HepG2 (cell line): Measurements from ENCODE around the gene OSBPL5. TPM values are rescaled to one million over a fixed set of nuclear protein-coding genes. Genes with fewer than 3 reads are reported as not detected.

Experiments used
- ATAC-seq: fragments of 200-7000 bp; cut with Tn5 transposase; 3 replicates; pipeline ENCODE4 v1.9.1; 2020; ENCODE audit warnings: mild to moderate bottlenecking, moderate library complexity
- BruUV-seq: library from RNA; stranded (reverse); fragments of 400-500 nt; replicated peaks from 2 replicates; lab custom pipeline; 2021; lab: Mats Ljungman, UMichigan
- CTCF ChIA-PET: fragments of 300-600 bp; formaldehyde crosslinking; extraction: SDS; loops from one replicate; lab custom pipeline; 2021; ENCODE audit warnings: low total read pairs, inconsistent platforms, low intra/inter-chr PET ratio; lab: Yijun Ruan, JAX
- POLR2A ChIA-PET: fragments of 350-600 bp; sonication (Branson Sonifier 250); formaldehyde crosslinking; loops from one replicate; lab custom pipeline; 2020; ENCODE audit warnings: antibody characterized with exemption, inconsistent platforms; lab: Yijun Ruan, JAX
- DNase-seq: peaks from one replicate; pipeline ENCODE4 v3.0.0-alpha.2; 2015; ENCODE audit warnings: low spot score
- FAIRE-seq: peaks from 3 replicates; lab custom pipeline; 2011; peaks lifted over from hg19 to GRCh38; lab: Jason Lieb, UNC
- H2AFZ ChIP-seq: one replicate; pipeline ENCODE4 v1.6.1; 2011; ENCODE audit warnings: low read length, inconsistent platforms
- H3K27ac ChIP-seq: fragments of 300-600 bp; 3 replicates; pipeline ENCODE4 v1.8.0; 2011; ENCODE audit warnings: mixed run types, mild to moderate bottlenecking, mixed read lengths, low read length, inconsistent platforms; ENCODE audit not compliant: insufficient read depth; ENCODE audit errors: extremely low read length
- H3K27me3 ChIP-seq, 2 experiments: fragments of 200-600 bp in 1 of 2; 2 replicates in 1 of 2; 3 replicates in 1 of 2; pipeline versions ENCODE4 v1.6.0 to v1.8.0; 2011; ENCODE audit warnings: low read length in 2 of 2, mild to moderate bottlenecking in 2 of 2, moderate library complexity in 2 of 2, inconsistent platforms in 1 of 2; ENCODE audit not compliant: insufficient read depth in 2 of 2, control insufficient read depth in 1 of 2
- H3K36me3 ChIP-seq, 2 experiments: fragments of 200-600 bp in 1 of 2; replicated peaks in 1 of 2; 2 replicates in 1 of 2; 3 replicates in 1 of 2; pipeline versions ENCODE4 v1.5.1 to v1.8.0; 2011; ENCODE audit warnings: low read length in 2 of 2, inconsistent platforms in 1 of 2; ENCODE audit not compliant: insufficient read depth in 2 of 2, control insufficient read depth in 1 of 2
- H3K4me1 ChIP-seq: 2 replicates; pipeline ENCODE4 v1.5.1; 2012; ENCODE audit warnings: low read length, inconsistent platforms; ENCODE audit not compliant: insufficient read depth
- H3K4me2 ChIP-seq: 2 replicates; pipeline ENCODE4 v1.6.0; 2011; ENCODE audit warnings: low read depth, low read length, inconsistent platforms
- H3K4me3 ChIP-seq, 3 experiments: fragments of 200-600 bp in 1 of 3; sonication (generic), shearing (Covaris generic) in 1 of 3; replicated peaks in 1 of 3; 2 replicates each; pipeline ENCODE4 v1.5.1; 2011 to 2016; ENCODE audit warnings: low read length in 3 of 3, inconsistent platforms in 2 of 3, low read depth in 2 of 3, mild to moderate bottlenecking in 2 of 3, control low read depth in 1 of 3, mixed read lengths in 1 of 3; ENCODE audit not compliant: insufficient read depth in 1 of 3
- H3K79me2 ChIP-seq: one replicate; pipeline ENCODE4 v1.6.1; 2011; ENCODE audit warnings: low read length, inconsistent platforms; ENCODE audit not compliant: insufficient read depth
- H3K9ac ChIP-seq: 2 replicates; pipeline ENCODE4 v1.6.0; 2011; ENCODE audit warnings: mild to moderate bottlenecking, low read depth, low read length, inconsistent platforms; ENCODE audit not compliant: insufficient read depth
- H3K9me3 ChIP-seq: 2 replicates; pipeline ENCODE4 v1.5.1; 2012; ENCODE audit warnings: mild to moderate bottlenecking, low read length
- H4K20me1 ChIP-seq: 2 replicates; pipeline ENCODE4 v1.6.0; 2011; ENCODE audit warnings: inconsistent platforms, mild to moderate bottlenecking, low read length, moderate library complexity; ENCODE audit not compliant: insufficient read depth
- EP300 ChIP-seq, 3 experiments: sonication (generic) in 1 of 3; formaldehyde crosslinking in 1 of 3; IDR thresholded peaks; 2 replicates each; pipeline versions ENCODE4 v1.5.1 to v1.6.1; 2011 to 2020; ENCODE audit warnings: low read depth in 2 of 3, low read length in 2 of 3, borderline replicate concordance in 1 of 3, improper control_type of control experiment in 1 of 3, mild to moderate bottlenecking in 1 of 3, missing genetic modification reagents in 1 of 3, moderate library complexity in 1 of 3
- GTF2F1 ChIP-seq: fragments of 150-350 bp; IDR thresholded peaks from 2 replicates; pipeline ENCODE4 v1.6.1; 2014; ENCODE audit warnings: low read length
- GZF1 ChIP-seq: sonication (generic); formaldehyde crosslinking; IDR thresholded peaks from 2 replicates; pipeline ENCODE4 v1.5.1; 2020; ENCODE audit warnings: mild to moderate bottlenecking, missing genetic modification reagents
- HCFC1 ChIP-seq: fragments of 150-350 bp; IDR thresholded peaks from 2 replicates; pipeline ENCODE4 v1.6.1; 2014; ENCODE audit warnings: low read depth, low read length
- SRSF4 ChIP-seq: fragments of 200-400 bp; formaldehyde crosslinking; IDR thresholded peaks from one replicate; pipeline ENCODE4 v1.6.1; 2018; ENCODE audit warnings: mild to moderate bottlenecking, low read depth, low read length, moderate library complexity; ENCODE audit not compliant: poor library complexity, severe bottlenecking
- ZC3H13 ChIP-seq: sonication (generic); formaldehyde crosslinking; IDR thresholded peaks from 2 replicates; pipeline ENCODE4 v1.8.1; 2023; ENCODE audit warnings: mild to moderate bottlenecking, missing genetic modification reagents, moderate library complexity
- ZNF432 ChIP-seq: sonication (generic); formaldehyde crosslinking; IDR thresholded peaks from 2 replicates; pipeline ENCODE4 v1.5.0; 2020; ENCODE audit warnings: missing genetic modification reagents, mild to moderate bottlenecking, borderline replicate concordance
- ZNF709 ChIP-seq: sonication (generic); formaldehyde crosslinking; IDR thresholded peaks from 2 replicates; pipeline ENCODE4 v1.5.0; 2020; ENCODE audit warnings: mild to moderate bottlenecking, missing genetic modification reagents
- ZSCAN9 ChIP-seq: IDR thresholded peaks from 2 replicates; pipeline ENCODE4 v1.6.1; 2016; ENCODE audit warnings: borderline replicate concordance
- WGBS: methylation state at CpG from one replicate; pipeline ENCODE4 v1.1.6; 2017; ENCODE audit warnings: low lambda C conversion rate; 5-methylcytosine and 5-hydroxymethylcytosine counted together
- in situ Hi-C: cut with HindIII; loops from 2 replicates; pipeline ENCODE4 v1.10.0; 2017; ENCODE audit warnings: low pct_unique_long_range_greater_than_20kb; ENCODE audit not compliant: extremely low pct_ligation_motif_present
- intact Hi-C: fragments of 100-400 bp; cut with micrococcal nuclease; formaldehyde crosslinking; loops from one replicate; pipeline ENCODE4 v1.10.0; 2022; ENCODE audit not compliant: unreplicated experiment
- polyA plus RNA-seq, 8 experiments: library from polyadenylated mRNA; depleted of rRNA in 3 of 8; stranded (reverse) in 7 of 8; unstranded in 1 of 8; fragments of >200 nt; fragmentation: Illumina TruSeq in 4 of 8; extraction: Trizol in 4 of 8; gene quantifications; 2 replicates each; pipeline versions ENCODE4 v1.2.1 to v1.2.3, GENCODE V29; 2011 to 2016; ENCODE audit warnings: low read depth in 4 of 8, missing spikeins in 1 of 8, mixed read lengths in 1 of 8; ENCODE audit not compliant: insufficient read depth in 1 of 8
- total RNA-seq, 5 experiments: library from RNA; depleted of rRNA; stranded (reverse); fragments of >200 nt; fragmentation: Illumina TruSeq; extraction: Trizol; gene quantifications; 2 replicates each; pipeline ENCODE4 v1.2.3, GENCODE V29; 2016; ENCODE audit warnings: low read depth in 1 of 5
- TF ChIP-seq, protein P1 (sequence below): sonication (generic); formaldehyde crosslinking; IDR thresholded peaks from 2 replicates; pipeline ENCODE4 v1.5.1; 2020; ENCODE audit warnings: missing genetic modification reagents, mild to moderate bottlenecking, borderline replicate concordance
- TF ChIP-seq, protein P2 (sequence below), 2 experiments: sonication (generic) in 1 of 2; formaldehyde crosslinking in 1 of 2; IDR thresholded peaks; 2 replicates each; pipeline versions ENCODE4 v1.5.1 to v1.6.1; 2011 to 2020; ENCODE audit warnings: borderline replicate concordance in 1 of 2, low read depth in 1 of 2, low read length in 1 of 2, mild to moderate bottlenecking in 1 of 2, missing genetic modification reagents in 1 of 2, moderate library complexity in 1 of 2

Gene OSBPL5
- total and polyA plus RNA-seq, 2 of the 13 experiments (the other 11 are each of a cell fraction or from before 2014, with no cell fraction given): not detected

DNA sequence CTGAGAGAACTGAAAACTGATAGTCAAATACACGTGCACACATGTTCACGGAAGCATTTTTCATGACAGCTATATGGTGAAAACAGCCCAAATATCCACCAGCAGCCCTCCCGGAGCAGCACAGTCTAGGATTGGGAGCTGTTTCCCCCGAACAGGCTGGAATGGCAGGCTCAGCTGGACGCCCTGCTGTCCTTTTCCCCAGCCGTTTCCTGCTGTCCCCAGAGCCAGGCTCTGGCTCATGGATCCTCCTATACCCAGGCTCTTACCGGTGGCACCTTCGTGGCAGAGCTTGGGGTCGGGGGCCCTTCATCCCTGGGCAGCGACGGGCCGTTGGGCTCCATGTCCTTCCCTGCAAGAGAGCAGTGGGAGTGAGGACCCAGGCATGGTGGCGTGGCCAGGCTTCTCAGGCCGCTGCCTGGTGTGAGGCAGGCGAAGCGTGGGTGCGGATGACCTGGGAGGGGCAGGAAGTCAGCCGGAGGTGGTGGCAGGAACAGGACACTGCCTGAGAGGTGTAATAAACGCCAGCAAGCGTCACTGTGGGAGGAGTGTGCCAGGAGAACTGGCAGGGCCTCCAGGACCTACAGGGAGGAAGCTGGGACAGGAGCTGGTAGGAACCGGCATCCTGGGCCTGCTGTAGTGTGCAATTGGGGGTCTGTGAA, 38.8 kb downstream of the OSBPL5 start:
- no peaks in the 10 kb centered on the region for H3K9me3 ChIP-seq
- DNase-seq (no peak), FAIRE-seq (no peak), ATAC-seq (no peak)
- H4K20me1 ChIP-seq: no peaks in the 10 kb centered on the region
- peaks cover 17 to 76% of the 10 kb centered on the region in 2 experiments for H3K27me3 ChIP-seq
- H3K9ac ChIP-seq: no peak overlapping the region
- H3K79me2 ChIP-seq: no peaks in the 10 kb centered on the region
- ChIA-PET POLR2A (no interaction called here), CTCF (no interaction called here)
- H2AFZ ChIP-seq: no peak overlapping the region
- no TSS peak for BruUV-seq
- TF ChIP-seq GTF2F1 (no peak), HCFC1 (no peak), ZNF432 (CRISPR knock-in tag) (no peak), ZNF709 (CRISPR knock-in tag) (no peak), EP300 (IDR thresholded peaks at IDR 0.05; ENCODE audit: low read depth in 2 of 2, low read length in 2 of 2) (no peak), EP300 (CRISPR knock-in tag; IDR thresholded peaks at IDR 0.05; ENCODE audit: borderline replicate concordance) (no peak), ZC3H13 (CRISPR knock-in tag) (no peak), GZF1 (CRISPR knock-in tag) (no peak), SRSF4 (no peak), ZSCAN9 (CRISPR knock-in tag) (no peak)
- TF ChIP-seq, protein P1, sequence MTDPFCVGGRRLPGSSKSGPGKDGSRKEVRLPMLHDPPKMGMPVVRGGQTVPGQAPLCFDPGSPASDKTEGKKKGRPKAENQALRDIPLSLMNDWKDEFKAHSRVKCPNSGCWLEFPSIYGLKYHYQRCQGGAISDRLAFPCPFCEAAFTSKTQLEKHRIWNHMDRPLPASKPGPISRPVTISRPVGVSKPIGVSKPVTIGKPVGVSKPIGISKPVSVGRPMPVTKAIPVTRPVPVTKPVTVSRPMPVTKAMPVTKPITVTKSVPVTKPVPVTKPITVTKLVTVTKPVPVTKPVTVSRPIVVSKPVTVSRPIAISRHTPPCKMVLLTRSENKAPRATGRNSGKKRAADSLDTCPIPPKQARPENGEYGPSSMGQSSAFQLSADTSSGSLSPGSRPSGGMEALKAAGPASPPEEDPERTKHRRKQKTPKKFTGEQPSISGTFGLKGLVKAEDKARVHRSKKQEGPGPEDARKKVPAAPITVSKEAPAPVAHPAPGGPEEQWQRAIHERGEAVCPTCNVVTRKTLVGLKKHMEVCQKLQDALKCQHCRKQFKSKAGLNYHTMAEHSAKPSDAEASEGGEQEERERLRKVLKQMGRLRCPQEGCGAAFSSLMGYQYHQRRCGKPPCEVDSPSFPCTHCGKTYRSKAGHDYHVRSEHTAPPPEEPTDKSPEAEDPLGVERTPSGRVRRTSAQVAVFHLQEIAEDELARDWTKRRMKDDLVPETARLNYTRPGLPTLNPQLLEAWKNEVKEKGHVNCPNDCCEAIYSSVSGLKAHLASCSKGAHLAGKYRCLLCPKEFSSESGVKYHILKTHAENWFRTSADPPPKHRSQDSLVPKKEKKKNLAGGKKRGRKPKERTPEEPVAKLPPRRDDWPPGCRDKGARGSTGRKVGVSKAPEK (CRISPR knock-in tag): no peak
- TF ChIP-seq, protein P2, sequence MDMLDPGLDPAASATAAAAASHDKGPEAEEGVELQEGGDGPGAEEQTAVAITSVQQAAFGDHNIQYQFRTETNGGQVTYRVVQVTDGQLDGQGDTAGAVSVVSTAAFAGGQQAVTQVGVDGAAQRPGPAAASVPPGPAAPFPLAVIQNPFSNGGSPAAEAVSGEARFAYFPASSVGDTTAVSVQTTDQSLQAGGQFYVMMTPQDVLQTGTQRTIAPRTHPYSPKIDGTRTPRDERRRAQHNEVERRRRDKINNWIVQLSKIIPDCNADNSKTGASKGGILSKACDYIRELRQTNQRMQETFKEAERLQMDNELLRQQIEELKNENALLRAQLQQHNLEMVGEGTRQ (IDR thresholded peaks at IDR 0.05; ENCODE audit: low read depth, low read length): no peak
- TF ChIP-seq, protein P2 (CRISPR knock-in tag; IDR thresholded peaks at IDR 0.05; ENCODE audit: borderline replicate concordance): no peak
- intact Hi-C loops (no loop called here), in situ Hi-C loops (no loop called here)
- no peaks in the 10 kb centered on the region for H3K36me3 ChIP-seq
- no peaks in the 10 kb centered on the region for H3K4me1 ChIP-seq
- no peak overlapping the region for H3K4me2 ChIP-seq
- no peak overlapping the region for H3K4me3 ChIP-seq
- WGBS: 22% methylated on average over 14 of the region's 21 CpGs
- H3K27ac ChIP-seq: no peak overlapping the region
